Measurements from ENCODE around the gene TXLNG.

The TXLNG gene

GRCh38 chrX:16873106-16873505 is 86.8 kb downstream of the TXLNG start:
- no peak overlapping the region for H3K27ac ChIP-seq
- no peak for DNase-seq
- in situ Hi-C loops (cut with HindIII; ENCODE audit: low pct_ligation_motif_present, low sequenced_read_pairs) = no loop called here
- no peak overlapping the region for H3K4me3 ChIP-seq (ENCODE audit: low read depth, low read length)
- no peak for TF ChIP-seq CTCF (IDR thresholded peaks at IDR 0.05; ENCODE audit: low read depth, low read length, missing control alignments)
- H3K36me3 ChIP-seq (replicated peaks) = no peaks in the 10 kb centered on the region
- H3K27me3 ChIP-seq (replicated peaks) = peaks cover 7% of the 10 kb centered on the region

- DNase-seq = no peak
- in situ Hi-C loops (cut with HindIII; ENCODE audit: low pct_ligation_motif_present, low sequenced_read_pairs) = no loop called here
- Histone ChIP-seq H3K36me3 (replicated peaks) (no peaks in the 10 kb centered on the region), H3K27me3 (replicated peaks) (peaks cover 7% of the 10 kb centered on the region), H3K27ac (no peak overlapping the region), H3K4me3 (ENCODE audit: low read depth, low read length) (no peak overlapping the region)
- no peak for TF ChIP-seq CTCF (IDR thresholded peaks at IDR 0.05; ENCODE audit: low read depth, low read length, missing control alignments)
These were observed 88.3 kb downstream of the TXLNG start for GRCh38 chrX:16874458-16875095.

GRCh38 chrX:16876696-16877095 is 90.4 kb downstream of the TXLNG start:
- no peak for TF ChIP-seq CTCF (IDR thresholded peaks at IDR 0.05; ENCODE audit: low read depth, low read length, missing control alignments)
- Histone ChIP-seq H3K36me3 (replicated peaks) (no peaks in the 10 kb centered on the region), H3K27me3 (replicated peaks) (peaks cover 7% of the 10 kb centered on the region), H3K4me3 (ENCODE audit: low read depth, low read length) (no peak overlapping the region), H3K27ac (no peak overlapping the region)
- in situ Hi-C loops (cut with HindIII; ENCODE audit: low pct_ligation_motif_present, low sequenced_read_pairs) = no loop called here
- no peak for DNase-seq

- Histone ChIP-seq H3K27ac (no peak overlapping the region), H3K4me3 (ENCODE audit: low read depth, low read length) (peak overlapping the region; percentile 57), H3K27me3 (replicated peaks) (peaks cover 2% of the 10 kb centered on the region), H3K36me3 (replicated peaks) (no peaks in the 10 kb centered on the region)
- DNase-seq = no peak
- no peak for TF ChIP-seq CTCF (IDR thresholded peaks at IDR 0.05; ENCODE audit: low read depth, low read length, missing control alignments)
- in situ Hi-C loops (cut with HindIII; ENCODE audit: low pct_ligation_motif_present, low sequenced_read_pairs) = no loop called here
These were observed 95.9 kb downstream of the TXLNG start for GRCh38 chrX:16882169-16882568.

- Histone ChIP-seq H3K27me3 (replicated peaks) (peaks cover 2% of the 10 kb centered on the region), H3K27ac (no peak overlapping the region), H3K36me3 (replicated peaks) (no peaks in the 10 kb centered on the region), H3K4me3 (ENCODE audit: low read depth, low read length) (peak overlapping the region; percentile 57)
- DNase-seq = peak; percentile 78
- in situ Hi-C loops (cut with HindIII; ENCODE audit: low pct_ligation_motif_present, low sequenced_read_pairs) = no loop called here
- peak; percentile 82 for TF ChIP-seq CTCF (IDR thresholded peaks at IDR 0.05; ENCODE audit: low read depth, low read length, missing control alignments)
These were observed 96.6 kb downstream of the TXLNG start for GRCh38 chrX:16882702-16883486.

All from brain microvascular endothelial cell (primary cell).